Measurements from ENCODE around the gene AMZ1.

DNA sequence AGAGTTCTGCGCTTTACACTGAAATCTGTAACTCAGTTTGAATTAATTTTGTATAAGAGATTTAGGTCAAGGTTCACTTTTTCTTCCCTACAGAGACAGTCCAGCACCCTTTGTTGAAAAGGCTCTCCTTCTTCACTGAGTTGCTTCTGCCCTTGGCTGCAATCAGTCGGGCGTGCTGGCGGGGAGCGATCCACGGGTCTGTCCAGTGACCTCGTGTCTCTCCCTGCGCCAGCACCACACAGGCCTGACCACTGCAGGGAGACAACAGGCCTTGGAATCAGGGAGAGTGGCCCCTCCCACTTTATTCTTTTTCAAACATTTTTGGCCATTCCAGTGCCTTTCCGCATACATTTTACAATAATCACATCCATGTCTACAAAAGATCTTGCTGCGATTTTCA lies 66.9 kb downstream of the AMZ1 start:
- no peak for TF ChIP-seq TAF1 (IDR thresholded peaks at IDR 0.05; ENCODE audit: borderline replicate concordance, insufficient read depth, low read length)
- TF ChIP-seq POLR2AphosphoS5 (IDR thresholded peaks at IDR 0.05; ENCODE audit: low read depth, low read length) = no peak
